ENCODE data around the gene TEX14.

The TEX14 gene

GRCh38 chr17:58648236-58648635 is 43.6 kb downstream of the TEX14 start:
- DNase-seq (ENCODE audit: low read depth), result no peak
- H3K4me3 ChIP-seq (ENCODE audit: low read length), result no peak overlapping the region
- TF ChIP-seq CTCF (conservative IDR thresholded peaks at IDR 0.05; ENCODE audit: low read depth, low read length), result no peak

- H3K4me3 ChIP-seq (ENCODE audit: low read length), result no peak overlapping the region
- no peak for DNase-seq (ENCODE audit: low read depth)
- TF ChIP-seq CTCF (conservative IDR thresholded peaks at IDR 0.05; ENCODE audit: low read depth, low read length), result no peak
Measured at GRCh38 chr17:58643147-58643546, 48.7 kb downstream of the TEX14 start.

- DNase-seq (ENCODE audit: low read depth), result no peak
- TF ChIP-seq CTCF (conservative IDR thresholded peaks at IDR 0.05; ENCODE audit: low read depth, low read length), result no peak
- no peak overlapping the region for H3K4me3 ChIP-seq (ENCODE audit: low read length)
Measured at GRCh38 chr17:58641887-58642311, 49.9 kb downstream of the TEX14 start.

- no peak overlapping the region for H3K4me3 ChIP-seq (ENCODE audit: low read length)
- no peak for TF ChIP-seq CTCF (conservative IDR thresholded peaks at IDR 0.05; ENCODE audit: low read depth, low read length)
- DNase-seq (ENCODE audit: low read depth), result no peak
Measured at GRCh38 chr17:58640202-58640601, 51.6 kb downstream of the TEX14 start.

- TF ChIP-seq CTCF (conservative IDR thresholded peaks at IDR 0.05; ENCODE audit: low read depth, low read length), result no peak
- no peak for DNase-seq (ENCODE audit: low read depth)
- H3K4me3 ChIP-seq (ENCODE audit: low read length), result no peak overlapping the region
Measured at GRCh38 chr17:58639681-58640080, 52.2 kb downstream of the TEX14 start.

- H3K4me3 ChIP-seq (ENCODE audit: low read length), result no peak overlapping the region
- DNase-seq (ENCODE audit: low read depth), result no peak
- TF ChIP-seq CTCF (conservative IDR thresholded peaks at IDR 0.05; ENCODE audit: low read depth, low read length), result no peak
Measured at GRCh38 chr17:58637011-58637570, 54.8 kb downstream of the TEX14 start.
